Right ventricle myocardium superior (tissue), 1 donor: ENCODE measurements around the gene TMEM132D. TPM values are rescaled to one million over a fixed set of nuclear protein-coding genes. Genes with fewer than 3 reads are reported as not detected.
"Not testable (repeated sequence)": the region's sequence is repeated elsewhere in the genome, so short reads cannot be mapped to it uniquely, and the experiment has no call there.

Experiments
- ATAC-seq: fragments of 200-7000 bp; cut with Tn5 transposase; one replicate; pipeline ENCODE4 v1.9.1; 2020; ENCODE audit warnings: mild to moderate bottlenecking; ENCODE audit not compliant: poor library complexity
- DNase-seq: peaks from one replicate; pipeline ENCODE4 v3.0.0-alpha.2; 2020
- intact Hi-C: fragments of 100-400 bp; cut with DNase I; formaldehyde crosslinking; loops from one replicate; pipeline ENCODE4 v1.11.2; 2022
- total RNA-seq: library from RNA; stranded (reverse); fragmentation: NEBNext Ultra II Directional; extraction: Animal tissue kit (Norgen Biotek cat#: 25700); gene quantifications from one replicate; pipeline ENCODE4 v1.2.1, GENCODE V29; 2021
- donor health status: DM: no; HTN: yes; CAD: no; lungs with severe emphysema.

Gene TMEM132D
- total RNA-seq, 1 donor from 2014 or later: not detected

DNA sequence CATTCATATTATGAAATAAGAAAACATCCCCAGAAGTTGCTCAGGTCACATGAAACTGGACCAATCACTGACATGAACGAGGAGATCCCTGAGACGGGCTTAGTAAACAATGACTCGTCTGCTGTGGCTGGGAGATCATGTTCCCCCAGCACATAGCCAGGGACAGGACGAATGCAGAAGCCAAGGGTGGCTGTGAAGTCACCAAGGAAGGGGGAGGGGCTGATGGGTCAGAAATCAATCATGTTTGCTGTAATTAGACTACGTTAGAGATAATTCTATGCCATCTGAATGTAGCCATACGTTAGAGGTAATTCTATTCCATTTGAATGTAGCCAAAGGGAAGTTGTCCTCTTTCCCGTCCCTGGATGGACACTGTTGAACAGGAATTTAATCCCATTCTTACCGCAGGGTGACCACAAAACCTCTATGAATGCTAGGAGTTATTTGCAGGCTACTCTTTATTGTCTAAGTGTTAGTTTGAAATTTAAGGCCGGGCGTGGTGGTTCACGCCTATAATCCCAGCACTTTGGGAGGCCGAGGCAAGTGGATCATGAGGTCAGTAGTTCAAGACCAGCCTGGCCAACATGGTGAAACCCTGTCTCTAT lies 332.9 kb downstream of the TMEM132D start:
- no peak for ATAC-seq
- intact Hi-C loops: no loop called here
- no peak for DNase-seq

DNA sequence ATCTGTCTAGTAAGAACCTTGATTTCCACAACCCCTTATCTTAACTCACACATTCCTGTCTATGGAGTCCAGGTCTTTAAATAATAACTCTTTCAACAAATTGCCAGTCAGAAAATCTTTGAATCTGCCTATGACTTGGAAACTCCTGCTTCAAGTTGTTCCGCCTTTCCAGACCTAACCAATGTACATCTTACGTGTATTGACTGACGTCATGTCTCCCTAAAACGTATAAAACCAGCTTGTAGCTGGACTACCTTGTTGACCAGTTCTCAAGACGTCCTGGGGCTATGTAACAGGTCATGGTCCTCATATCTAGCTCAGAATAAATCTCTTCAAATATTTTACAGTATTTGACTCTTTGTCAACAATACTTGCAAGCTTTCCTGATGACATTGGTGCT lies 337.0 kb downstream of the TMEM132D start:
- intact Hi-C loops: no loop called here
- ATAC-seq: no peak

DNA sequence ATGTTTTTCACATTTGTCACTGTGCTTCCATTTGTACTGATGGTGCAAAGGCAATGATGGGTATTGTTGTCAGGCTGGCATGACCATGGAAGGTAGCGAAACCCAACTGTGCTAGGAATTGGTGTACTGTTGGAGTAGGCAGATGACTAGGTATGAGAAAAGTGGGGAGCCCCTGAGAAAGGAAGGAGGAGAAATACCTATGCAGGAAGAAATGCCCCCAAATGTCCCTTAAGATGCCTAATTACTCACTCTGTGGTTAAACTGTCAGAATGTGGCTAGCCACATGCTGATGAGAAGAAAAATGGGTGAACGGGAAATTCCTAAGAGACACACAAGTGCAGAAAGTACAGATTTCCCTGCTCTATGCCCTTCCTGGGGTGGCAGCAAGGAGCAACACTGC lies 339.1 kb downstream of the TMEM132D start:
- ATAC-seq: no peak
- DNase-seq: no peak
- intact Hi-C loops: no loop called here

More for the DNA sequence above, 337.0 kb downstream of the TMEM132D start:
- DNase-seq: no peak

DNA sequence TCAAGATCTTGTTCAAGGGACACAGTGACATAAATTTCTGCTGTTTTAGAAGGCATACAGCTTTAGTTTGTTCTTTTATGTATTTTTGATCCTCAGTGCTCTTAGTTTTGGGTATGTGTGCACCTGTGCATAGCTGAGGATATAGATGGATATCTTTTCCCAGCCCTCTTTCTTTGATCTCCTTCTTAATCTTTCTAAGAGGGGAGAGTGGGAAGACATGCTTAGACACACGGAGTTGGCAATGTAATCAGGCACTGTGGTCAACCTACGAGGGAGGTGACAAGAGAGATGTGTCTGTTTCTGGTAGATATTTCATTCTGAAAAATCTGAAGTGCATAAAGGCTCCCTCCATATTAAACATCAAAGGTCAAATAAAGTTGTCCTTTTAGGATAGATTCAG lies 340.6 kb downstream of the TMEM132D start:
- no peak for ATAC-seq
- no peak for DNase-seq
- intact Hi-C loops: no loop called here

DNA sequence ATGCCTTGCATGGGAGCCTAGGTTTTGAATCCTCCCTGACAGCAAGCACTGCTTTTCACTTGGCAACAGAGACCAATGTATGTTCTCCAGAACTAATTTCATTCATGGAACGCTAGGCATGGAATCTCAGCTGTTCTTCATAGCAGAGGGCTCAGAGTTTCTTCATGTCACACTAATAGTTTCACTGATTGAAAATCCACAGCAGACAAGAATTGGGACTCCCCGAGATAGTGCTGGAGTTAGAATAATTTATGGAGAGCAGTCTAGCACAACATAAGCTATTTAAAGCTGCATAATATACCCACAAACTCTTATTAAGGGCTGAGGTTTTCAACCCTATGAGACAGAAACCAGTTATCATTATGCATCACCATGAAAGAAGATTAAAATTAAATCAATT lies 342.5 kb downstream of the TMEM132D start:
- intact Hi-C loops: no loop called here
- ATAC-seq (no peak), DNase-seq (no peak)

DNA sequence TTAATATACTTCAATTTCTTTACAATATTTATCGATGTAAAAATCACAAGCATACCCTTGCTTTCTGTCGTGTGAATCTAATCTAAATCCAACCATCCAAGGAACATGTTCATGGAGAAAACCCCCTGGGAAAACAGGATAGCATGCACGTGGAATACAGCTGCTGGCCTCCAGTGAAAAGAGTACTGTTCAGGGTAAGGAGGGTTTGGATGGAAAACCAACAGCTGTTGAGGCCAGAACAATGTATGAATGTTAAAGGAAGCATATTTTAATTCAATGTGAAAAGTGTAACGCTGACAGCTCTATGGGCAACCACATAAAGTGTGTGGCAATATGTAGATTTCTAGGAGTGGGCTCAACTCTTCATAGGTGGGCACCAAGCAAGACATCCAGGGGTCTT lies 344.0 kb downstream of the TMEM132D start:
- intact Hi-C loops: no loop called here
- ATAC-seq (no peak), DNase-seq (no peak)

DNA sequence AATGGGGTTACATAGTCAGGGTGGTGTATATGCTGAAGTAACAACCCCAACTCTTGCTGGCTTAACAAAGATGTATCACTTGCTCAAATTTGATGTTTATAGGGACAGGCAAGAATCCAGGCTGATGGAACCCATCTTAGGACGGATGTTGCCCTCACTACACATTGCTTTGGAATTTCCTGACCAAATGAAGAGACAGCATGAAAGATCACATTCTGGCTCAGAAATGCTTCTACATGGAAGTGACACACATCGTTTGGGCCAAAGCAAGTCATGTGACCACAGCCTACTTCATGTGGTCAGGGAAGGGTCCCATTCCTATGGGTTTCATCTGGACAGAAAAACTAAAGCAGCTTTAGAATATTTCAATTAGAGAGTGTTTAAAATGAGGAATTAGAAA lies 345.8 kb downstream of the TMEM132D start:
- intact Hi-C loops: no loop called here
- ATAC-seq: no peak
- no peak for DNase-seq

DNA sequence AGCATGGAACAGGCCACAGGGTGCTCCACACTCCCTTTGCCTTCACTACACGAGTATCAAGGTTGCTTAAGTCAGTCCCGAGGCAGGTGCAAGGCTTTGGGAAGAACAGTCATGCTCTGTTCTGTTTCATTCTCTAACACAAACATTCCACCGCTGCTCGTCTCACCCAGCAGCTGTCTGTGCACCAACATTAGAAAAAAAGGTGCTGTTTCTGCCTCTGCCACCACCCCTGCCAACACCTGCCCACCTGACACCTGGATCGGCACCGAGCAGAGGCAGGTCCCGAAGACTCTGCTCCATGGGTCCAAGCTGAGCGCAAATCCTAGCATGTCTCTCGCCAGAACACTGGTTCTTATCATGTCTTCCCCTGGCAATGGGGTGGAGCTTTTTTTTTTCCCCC lies 347.7 kb downstream of the TMEM132D start:
- intact Hi-C loops: no loop called here
- no peak for ATAC-seq
- no peak for DNase-seq

DNA sequence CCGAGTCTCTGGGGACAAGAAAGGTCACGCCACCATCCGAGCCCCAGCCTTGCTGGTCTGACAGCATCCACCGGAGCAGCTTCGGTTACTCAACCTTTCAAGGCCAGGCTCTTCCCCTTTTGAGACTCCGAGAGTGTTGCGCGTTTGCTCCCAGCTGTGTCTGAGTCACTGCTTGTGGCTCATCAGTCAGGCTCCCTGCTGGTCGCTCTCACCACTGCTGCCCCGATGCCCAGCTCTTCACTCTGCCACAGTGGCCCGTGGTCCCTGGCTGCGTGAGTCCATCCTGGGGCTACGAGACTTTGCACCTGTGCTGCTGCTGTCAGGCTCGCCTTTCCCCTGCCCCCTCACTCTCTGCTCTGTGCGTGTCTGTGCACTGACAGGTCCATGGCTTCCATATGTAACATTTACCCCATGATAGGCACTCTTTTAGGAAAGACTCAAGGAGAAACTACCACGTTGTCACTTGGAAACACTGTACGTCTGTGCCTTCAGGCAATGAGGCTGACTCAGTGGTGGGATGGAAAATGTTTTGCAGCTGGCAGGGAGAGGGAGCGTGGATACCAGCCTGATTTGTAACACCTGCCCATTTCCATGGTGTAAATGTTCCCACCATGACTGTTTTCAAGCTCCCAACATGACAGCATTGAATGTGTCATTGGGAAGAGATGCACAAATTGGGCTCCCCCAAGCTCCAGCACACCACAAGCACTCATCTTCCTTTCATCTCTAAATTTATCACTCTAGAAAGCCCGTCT lies 350.7 kb downstream of the TMEM132D start:
- intact Hi-C loops: no loop called here
- DNase-seq (no peak), ATAC-seq (no peak)

DNA sequence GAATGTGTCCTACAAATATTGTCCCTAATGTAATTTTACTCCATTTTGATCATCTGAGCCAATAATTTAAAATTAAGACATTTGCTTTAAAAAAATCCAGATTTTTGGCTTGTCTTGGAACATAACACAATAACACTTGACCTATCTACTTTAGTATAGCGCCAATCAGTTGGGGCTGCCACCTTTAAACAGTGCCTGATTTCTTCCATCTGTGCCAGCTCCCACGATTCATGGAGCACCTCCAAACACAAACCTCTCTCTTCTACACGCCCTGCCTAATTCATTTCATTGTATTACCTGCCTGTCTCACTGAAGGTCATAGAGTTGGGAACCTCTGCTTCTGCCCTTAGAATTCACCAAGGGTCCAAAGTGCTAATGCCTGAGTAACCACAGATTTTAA lies 352.4 kb downstream of the TMEM132D start:
- ATAC-seq (no peak), DNase-seq (no peak)
- intact Hi-C loops: no loop called here

DNA sequence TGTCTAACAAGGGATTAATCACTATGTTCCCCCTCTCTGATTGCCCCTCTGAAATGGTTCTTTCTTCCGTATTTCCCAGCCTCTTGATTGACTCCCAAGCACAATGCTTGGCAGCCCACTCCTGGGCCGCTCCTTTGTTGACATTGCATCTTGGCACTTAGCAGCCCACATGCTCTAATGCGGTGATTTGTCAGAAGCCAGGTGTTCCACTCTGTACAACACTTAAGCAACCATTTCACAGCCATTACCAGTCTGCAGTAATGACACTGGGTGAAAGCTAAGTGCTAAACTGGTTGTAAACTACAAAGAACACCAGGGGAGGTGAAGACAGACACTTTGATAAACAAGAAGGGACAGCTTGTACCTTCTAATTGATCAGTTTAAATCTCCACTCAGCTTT lies 353.5 kb downstream of the TMEM132D start:
- ATAC-seq: no peak
- intact Hi-C loops: no loop called here
- no peak for DNase-seq

DNA sequence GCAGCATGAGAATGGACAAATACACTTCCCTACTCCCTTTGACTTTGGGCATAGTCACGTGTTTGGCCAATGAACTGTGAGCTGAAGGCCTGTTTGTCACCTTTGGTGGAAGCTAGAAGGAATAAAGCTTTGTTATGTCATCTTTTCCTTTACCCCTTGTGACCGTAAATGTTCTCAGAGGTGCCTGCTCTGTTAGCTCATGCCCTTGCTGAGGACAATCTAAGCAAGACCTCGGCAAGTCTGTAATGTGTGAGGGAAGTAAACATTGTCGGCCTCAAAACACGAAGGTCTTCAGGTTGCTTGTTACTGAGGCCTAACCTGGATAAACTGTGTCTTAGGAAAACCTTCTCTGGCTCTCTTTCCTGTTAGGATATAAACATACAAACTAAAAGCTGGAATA lies 354.2 kb downstream of the TMEM132D start:
- no peak for DNase-seq
- ATAC-seq: no peak
- intact Hi-C loops: no loop called here

DNA sequence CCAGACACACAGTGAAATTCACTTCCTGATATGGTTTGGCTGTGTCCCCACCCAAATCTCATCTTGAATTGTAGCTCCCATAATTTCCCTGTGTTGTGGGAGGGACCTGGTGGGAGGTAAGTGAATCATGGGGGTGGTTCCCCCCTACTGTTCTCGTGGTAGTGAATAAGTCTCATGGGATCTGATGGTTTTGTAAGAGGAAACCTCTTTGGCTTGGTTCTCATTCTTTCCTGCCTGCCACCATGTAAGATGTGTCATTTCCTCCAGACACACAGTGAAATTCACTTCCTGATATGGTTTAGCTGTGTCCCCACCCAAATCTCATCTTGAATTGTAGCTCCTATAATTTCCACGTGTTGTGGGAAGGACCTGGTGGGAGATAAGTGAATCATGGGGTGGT lies 354.8 kb downstream of the TMEM132D start:
- DNase-seq, ATAC-seq, intact Hi-C loops: not testable (repeated sequence)

DNA sequence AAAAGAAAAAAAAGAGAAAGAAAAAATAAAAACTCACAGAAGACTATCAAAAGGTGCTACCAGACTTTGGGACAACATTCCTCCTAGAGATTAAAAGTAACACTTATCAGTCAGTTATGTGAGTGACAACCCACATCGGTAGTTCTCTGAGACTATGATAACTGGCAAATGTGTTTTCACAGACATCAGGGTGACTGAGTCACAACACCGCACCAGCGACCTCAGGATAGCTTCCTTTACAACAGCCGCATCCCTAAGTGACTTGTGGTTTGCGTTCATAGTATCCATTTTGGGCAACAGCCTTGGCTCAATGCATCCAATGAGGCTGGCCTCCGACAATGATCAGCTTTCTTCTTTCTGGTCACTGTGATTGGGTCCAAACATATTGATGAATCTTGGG lies 359.1 kb downstream of the TMEM132D start:
- ATAC-seq (no peak), DNase-seq (no peak)
- intact Hi-C loops: no loop called here

DNA sequence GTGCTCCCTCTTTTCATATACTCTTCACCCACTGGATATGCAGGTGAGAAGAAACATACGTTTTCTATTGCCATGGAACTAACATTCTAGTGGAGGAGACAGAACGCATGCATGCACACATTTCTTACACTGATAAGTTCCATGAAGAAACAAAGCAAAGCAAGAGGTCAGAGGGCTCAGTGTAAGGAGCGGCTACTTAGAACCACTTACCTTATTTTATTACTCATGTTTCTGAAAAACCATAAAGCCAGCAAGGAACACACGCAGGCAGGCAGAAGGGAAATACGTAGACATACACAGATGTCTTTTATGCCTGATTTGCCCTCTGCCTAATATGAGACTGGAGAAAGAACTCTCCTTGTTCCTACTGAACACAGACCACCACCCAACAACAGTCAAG lies 362.9 kb downstream of the TMEM132D start:
- intact Hi-C loops: no loop called here
- ATAC-seq (no peak), DNase-seq (no peak)

DNA sequence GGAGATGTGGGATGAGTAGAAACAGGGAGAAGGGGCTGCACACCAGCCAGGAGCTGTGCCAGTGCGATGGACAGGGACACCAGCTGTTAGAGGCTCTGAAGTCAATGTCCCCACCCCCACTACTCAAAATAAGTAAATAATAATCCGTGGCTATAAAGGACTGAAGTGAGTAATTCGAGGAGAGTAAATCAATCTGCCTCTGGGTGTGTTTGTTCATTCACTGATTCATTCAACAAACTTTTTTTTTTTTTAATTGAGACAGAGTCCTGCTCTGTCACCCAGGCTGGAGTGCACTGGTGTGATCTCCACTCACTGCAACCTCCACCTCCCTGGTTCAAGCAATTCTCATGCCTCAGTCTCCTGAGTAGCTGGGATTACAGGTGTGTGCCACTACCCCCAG lies 363.6 kb downstream of the TMEM132D start:
- intact Hi-C loops: no loop called here
- ATAC-seq: no peak
- no peak for DNase-seq

DNA sequence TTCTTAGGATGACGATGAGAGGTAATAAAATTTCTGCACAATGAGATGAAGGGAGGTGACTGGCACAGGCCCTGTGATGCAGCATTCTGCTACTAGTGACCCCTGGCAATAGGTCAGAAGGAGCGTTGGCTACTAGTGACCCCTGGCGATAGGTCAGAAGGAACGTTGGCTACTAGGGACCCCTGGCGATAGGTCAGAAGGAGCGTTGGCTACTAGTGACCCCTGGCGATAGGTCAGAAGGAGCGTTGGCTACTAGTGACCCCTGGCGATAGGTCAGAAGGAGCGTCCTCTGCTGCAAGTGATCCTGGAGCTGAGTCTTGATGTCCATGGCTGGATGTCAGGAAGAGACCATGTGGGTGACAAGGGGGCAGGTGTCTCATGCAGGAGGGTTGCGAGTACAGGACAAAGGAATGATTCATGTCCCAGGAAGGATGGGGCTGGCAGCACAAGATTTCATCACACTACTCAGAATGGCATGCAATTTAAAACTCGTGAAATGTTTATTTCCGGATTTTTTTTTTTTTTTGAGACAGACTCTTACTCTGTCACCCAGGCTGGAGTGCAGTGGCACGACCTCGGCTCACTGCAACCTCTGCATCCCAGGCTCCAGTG lies 365.0 kb downstream of the TMEM132D start:
- intact Hi-C loops, DNase-seq, ATAC-seq: not testable (repeated sequence)

DNA sequence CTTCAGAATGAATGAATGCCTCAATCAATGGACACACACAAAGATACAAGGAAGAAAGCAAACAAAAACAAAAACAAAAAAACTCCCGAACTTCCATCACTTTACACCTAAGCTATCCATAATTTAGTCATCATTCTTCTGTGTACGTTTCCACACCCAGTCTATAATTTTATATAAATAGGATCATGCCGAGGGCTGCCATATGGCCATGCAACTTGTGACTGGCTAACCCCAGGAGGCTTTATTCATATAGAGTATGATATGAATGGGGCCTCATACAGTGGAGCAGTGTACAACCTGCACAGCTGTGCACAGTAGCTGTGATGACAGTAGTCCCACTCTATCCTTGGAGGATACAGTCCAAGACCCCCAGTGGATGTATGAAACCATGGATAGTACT lies 365.7 kb downstream of the TMEM132D start:
- no peak for DNase-seq
- intact Hi-C loops: no loop called here
- no peak for ATAC-seq

DNA sequence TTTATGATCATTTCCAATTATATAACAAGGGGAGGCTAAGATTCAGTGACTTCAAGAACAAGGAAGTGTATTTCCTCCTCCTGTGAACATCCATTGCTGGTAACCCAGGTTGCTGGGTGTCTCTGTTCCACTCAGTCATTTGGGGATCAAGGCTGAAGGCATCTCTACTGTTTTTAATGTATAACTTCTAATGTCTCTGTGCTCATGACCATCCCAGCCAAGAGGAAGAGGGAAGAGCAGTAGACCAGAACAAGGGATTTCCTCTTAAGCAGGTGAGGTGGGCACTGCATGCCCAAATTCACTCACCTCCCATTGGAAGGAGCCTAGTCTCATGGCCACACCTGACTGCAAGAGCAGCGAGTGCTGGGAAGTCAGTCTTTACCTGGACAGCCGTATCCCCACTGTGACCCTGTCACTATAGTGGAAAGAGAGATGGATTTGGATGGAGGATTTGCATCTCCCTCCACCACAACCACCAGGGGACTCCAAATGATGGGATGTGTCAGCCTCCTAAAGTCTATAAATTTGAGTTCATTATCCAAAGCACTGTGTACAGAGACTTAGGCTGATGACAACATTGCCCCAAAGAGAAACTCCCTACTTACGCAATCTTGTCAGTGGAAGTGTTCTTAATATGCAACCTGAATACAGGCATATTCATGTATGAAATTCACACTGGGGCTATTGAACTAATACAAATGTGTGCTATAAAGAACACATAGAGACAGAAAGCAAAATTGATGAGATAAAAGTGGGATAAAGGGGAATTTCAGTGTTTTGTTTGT lies 368.7 kb downstream of the TMEM132D start:
- ATAC-seq (no peak), DNase-seq (no peak)
- intact Hi-C loops: no loop called here
